ENCODE results near the gene ZPR1.
"Not testable (repeated sequence)": the region's sequence is repeated elsewhere in the genome, so short reads cannot be mapped to it uniquely, and the experiment has no call there.

Gene ZPR1

DNA sequence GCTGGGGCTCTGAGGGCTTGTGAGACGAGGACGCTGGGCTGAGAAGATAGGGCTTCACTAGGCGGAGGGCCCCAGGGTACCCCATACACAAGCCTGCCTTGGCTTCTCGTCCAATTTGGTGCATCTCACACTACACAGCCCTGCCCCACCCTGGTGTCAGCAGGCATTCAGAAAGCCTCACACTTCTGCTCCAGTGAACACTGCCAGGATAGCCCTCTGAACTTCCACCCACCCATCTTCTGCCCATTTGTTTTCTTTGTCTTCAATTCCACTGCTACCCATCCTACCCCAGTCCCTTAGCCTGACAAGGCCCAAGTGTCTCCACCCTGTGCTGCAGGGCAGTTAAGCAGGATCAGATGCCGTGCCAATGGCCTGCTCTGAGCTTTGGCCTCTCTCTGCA lies 13.2 kb downstream of the ZPR1 start:
- DNase-seq, result no peak
- in situ Hi-C loops (cut with MboI; ENCODE audit: low pct_unique_long_range_greater_than_20kb, low sequenced_read_pairs), result no loop called here

DNA sequence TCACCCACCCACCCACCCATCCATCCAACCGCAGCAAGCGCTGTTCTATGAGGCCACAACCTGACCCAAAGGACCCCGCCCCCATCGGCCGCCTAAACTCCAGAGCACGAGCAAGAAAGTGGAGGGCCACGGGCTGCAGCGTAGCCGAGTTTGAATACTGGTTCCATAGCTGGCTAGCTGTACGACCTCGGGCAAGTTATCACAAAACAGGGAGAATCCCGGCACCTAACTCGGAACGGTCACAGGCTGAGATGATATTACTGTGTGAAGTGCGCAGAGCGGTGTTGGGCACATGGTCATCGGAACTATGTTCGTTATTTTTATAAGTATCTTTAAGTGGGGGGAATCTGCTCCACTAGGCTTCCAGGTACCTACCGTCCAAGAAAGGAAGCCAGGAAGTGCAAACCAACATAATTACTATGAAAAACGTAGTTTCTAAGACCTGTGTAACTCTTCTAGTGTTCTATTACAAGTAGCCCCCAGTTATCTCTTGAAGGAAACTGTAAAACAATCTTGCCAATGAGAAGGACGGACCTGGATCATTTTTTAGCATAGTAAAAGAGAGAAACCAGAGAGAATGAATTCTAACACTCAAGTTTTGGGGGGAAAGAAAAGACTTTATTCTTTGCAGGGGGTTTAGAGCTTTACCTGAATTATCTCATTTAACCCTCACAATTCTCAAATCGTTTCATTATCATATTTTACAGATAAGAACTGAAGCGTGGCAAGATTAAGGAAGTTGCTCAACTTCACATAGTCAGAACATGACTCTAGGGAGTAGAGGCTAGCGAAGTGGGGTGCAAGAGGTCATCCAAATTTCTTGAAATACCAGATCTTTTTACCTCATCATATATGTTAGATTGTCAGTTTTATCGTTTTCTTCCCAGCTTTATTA lies 14.4 kb downstream of the ZPR1 start:
- in situ Hi-C loops (cut with MboI; ENCODE audit: low pct_unique_long_range_greater_than_20kb, low sequenced_read_pairs), result no loop called here
- peak; percentile 70 for DNase-seq

GRCh38 chr11:116772443-116773202 lies 15.2 kb downstream of the ZPR1 start, which contains the start of gene BUD13:
Gene BUD13 (minus strand): TSS chr11:116772987. CDS start chr11:116772964, 23 bp downstream.
- in situ Hi-C loops (cut with MboI; ENCODE audit: low pct_unique_long_range_greater_than_20kb, low sequenced_read_pairs), result no loop called here
- peak; percentile 90 for DNase-seq

GRCh38 chr11:116771935-116772334 lies 15.9 kb downstream of the ZPR1 start:
- in situ Hi-C loops (cut with MboI; ENCODE audit: low pct_unique_long_range_greater_than_20kb, low sequenced_read_pairs), result no loop called here

DNA sequence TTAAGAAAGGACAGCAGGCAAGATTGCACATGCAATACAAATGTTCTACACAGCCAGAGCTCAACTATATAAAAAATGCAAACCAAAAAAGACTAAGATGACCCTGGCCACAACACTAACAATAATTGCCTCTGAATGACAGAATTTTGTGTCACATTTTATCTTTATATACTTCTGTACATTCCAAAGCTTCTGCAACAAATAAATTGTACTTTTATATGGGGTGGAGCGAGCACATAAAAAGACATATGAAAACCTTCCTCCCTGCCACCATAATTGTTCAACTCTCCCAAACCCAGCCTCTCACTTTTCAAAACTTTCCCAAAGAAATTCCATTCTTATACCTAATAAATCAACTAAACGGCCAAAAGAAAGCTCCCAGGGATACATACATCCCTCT lies 25.7 kb downstream of the ZPR1 start:
- in situ Hi-C loops (cut with MboI; ENCODE audit: low pct_unique_long_range_greater_than_20kb, low sequenced_read_pairs), result no loop called here
- no peak for DNase-seq

More at GRCh38 chr11:116771935-116772334, 15.9 kb downstream of the ZPR1 start:
- no peak for DNase-seq

GRCh38 chr11:116756044-116756443 lies 31.8 kb downstream of the ZPR1 start:
- in situ Hi-C loops (cut with MboI; ENCODE audit: low pct_unique_long_range_greater_than_20kb, low sequenced_read_pairs); DNase-seq: not testable (repeated sequence)

DNA sequence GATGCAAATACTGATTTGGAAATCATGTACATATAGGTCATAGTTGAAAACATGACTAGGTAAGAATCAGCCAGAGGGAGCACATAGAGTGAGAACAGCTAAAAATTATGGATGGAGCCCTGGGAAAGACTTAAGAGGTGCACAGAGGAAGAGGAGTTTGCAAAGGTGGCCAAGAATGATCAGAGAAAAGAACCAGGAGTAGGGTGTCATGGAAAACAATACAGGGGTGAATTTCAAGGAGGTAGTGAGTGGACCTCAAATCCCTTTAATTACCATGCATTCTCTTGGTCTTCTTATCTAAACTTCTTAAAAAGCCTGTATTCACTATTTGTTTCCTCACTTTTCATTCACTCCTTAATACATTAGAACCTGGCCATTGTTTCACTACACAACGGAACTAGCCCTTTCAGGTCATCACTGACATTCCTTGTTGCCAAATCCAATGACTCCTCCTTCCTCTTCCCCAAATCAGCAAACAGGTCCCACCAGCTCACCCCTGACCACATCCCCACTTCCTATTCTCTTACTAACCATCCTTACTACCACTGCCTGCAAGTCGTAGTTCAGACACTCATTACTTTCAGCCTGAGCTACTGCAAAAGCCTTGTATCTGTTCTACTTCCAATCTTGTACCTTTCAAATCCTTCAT lies 37.6 kb downstream of the ZPR1 start:
- in situ Hi-C loops (cut with MboI; ENCODE audit: low pct_unique_long_range_greater_than_20kb, low sequenced_read_pairs), result no loop called here
- DNase-seq, result no peak

DNA sequence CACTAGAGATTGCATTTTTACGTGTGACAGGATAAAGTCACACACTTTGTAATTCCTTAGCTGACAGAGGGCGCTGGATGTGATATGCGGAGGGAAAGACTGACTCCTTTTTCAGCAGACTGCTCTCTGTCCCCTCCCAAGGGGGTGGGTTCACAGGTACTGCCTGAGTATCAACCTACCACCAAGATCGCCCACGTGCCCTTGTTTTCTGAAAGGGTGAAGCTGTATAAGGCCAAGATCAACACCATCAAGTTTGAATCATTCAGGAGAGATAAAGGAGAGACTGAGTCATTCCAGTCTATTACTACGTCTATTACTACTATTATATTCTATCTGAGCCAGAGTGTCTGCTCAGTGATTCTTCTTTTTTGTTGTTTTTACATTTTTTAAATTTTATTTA lies 45.7 kb downstream of the ZPR1 start:
- in situ Hi-C loops (cut with MboI; ENCODE audit: low pct_unique_long_range_greater_than_20kb, low sequenced_read_pairs), result no loop called here
- no peak for DNase-seq

GRCh38 chr11:116740741-116741140 lies 47.1 kb downstream of the ZPR1 start:
- in situ Hi-C loops (cut with MboI; ENCODE audit: low pct_unique_long_range_greater_than_20kb, low sequenced_read_pairs), result no loop called here
- DNase-seq, result no peak

DNA sequence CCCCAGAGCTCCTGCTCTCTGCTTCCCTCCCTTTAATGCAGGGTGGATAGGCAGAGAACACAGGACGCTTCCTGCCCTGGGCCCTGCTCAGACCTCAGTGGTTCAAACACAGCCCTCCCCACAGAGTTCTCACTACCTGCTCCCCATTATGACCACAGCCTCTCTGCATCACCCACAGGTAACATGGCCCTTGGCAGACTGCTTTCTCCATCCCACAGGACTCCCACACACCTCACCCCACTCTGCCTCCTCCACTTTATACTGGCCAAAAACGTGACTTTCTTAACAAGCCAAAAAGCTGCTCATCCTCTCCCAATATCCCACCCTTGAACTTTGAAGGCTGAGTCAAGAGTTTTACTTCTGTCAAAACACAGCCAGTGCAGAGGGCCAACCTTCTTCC lies 48.8 kb downstream of the ZPR1 start:
- in situ Hi-C loops (cut with MboI; ENCODE audit: low pct_unique_long_range_greater_than_20kb, low sequenced_read_pairs), result no loop called here
- no peak for DNase-seq

- peak; percentile 44 for DNase-seq
Observed at GRCh38 chr11:116736763-116737162, 51.1 kb downstream of the ZPR1 start.

GRCh38 chr11:116733969-116734508 lies 53.8 kb downstream of the ZPR1 start:
- in situ Hi-C loops (cut with MboI; ENCODE audit: low pct_unique_long_range_greater_than_20kb, low sequenced_read_pairs), result no loop called here

More at GRCh38 chr11:116736763-116737162, 51.1 kb downstream of the ZPR1 start:
- in situ Hi-C loops (cut with MboI; ENCODE audit: low pct_unique_long_range_greater_than_20kb, low sequenced_read_pairs), result no loop called here

GRCh38 chr11:116733043-116733755 lies 54.6 kb downstream of the ZPR1 start:
- no peak for DNase-seq
- in situ Hi-C loops (cut with MboI; ENCODE audit: low pct_unique_long_range_greater_than_20kb, low sequenced_read_pairs), result no loop called here

More at GRCh38 chr11:116733969-116734508, 53.8 kb downstream of the ZPR1 start:
- DNase-seq, result peak; percentile 52

GRCh38 chr11:116732271-116733042 lies 55.4 kb downstream of the ZPR1 start:
- DNase-seq, result peak; percentile 75
- in situ Hi-C loops (cut with MboI; ENCODE audit: low pct_unique_long_range_greater_than_20kb, low sequenced_read_pairs), result no loop called here

DNA sequence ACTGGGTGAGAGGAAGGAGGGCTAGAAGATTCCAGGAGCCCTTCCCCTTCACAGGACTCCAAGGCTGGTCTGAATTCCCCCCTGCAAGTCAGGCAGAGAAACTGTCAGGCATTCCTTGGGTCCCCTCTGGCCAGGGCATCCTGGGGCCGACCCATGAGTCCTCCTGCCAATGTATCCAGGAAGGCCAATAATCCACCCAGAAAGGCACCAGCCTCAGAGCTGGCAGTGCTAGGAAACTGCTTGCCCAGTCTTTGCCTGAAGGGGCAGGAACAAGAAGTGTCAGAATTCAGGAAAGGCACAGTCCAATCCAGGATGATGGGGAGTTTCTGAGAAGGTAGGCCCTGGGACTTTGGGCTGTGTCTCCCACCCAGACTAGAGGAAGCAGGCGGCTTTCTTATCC lies 56.0 kb downstream of the ZPR1 start:
- in situ Hi-C loops (cut with MboI; ENCODE audit: low pct_unique_long_range_greater_than_20kb, low sequenced_read_pairs), result no loop called here
- DNase-seq, result no peak

- in situ Hi-C loops (cut with MboI; ENCODE audit: low pct_unique_long_range_greater_than_20kb, low sequenced_read_pairs), result no loop called here
- no peak for DNase-seq
Observed at GRCh38 chr11:116731097-116731761, 56.6 kb downstream of the ZPR1 start.

- DNase-seq, result no peak
- in situ Hi-C loops (cut with MboI; ENCODE audit: low pct_unique_long_range_greater_than_20kb, low sequenced_read_pairs), result no loop called here
Observed at GRCh38 chr11:116730601-116731000, 57.2 kb downstream of the ZPR1 start.

GRCh38 chr11:116730241-116730561 lies 57.6 kb downstream of the ZPR1 start:
- DNase-seq, result no peak
- in situ Hi-C loops (cut with MboI; ENCODE audit: low pct_unique_long_range_greater_than_20kb, low sequenced_read_pairs), result no loop called here
